Stimulated activated CD4-positive, alpha-beta T cell treated with anti-CD3 and anti-CD28 coated beads, Interleukin-15, amount 100 ng/mL, for 48 hours (primary cell): ENCODE results near the gene BCL6.

Experiments
- DNase-seq, 2 donors: peaks; one replicate each; pipeline ENCODE4 v3.0.0-alpha.2; 2020; ENCODE audit warnings: low read depth in 2 of 2

Gene BCL6

DNA sequence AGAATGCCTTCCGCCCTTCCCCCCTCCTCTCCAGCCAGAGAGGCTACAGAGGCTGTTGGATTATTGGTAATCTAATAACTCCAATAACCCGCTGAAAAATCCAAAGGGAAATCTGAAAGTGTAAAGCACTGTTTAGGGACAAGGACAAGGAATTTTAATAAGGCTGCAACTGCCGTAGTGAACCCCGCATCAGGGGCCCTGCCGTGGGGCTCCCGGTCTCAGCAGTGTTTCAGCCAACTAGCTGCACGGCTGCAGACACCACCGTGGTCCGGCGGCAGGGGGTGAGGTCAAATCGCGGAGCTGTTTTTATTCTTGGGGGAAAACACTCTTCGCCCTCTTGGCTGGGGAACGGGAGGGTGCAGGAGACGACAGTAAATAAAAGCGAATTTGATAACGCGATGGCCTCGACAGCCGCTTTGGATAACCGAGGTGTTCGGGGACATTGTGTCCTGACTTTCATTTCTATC, 6.1 kb downstream of the BCL6 start:
- DNase-seq, result peak; percentile 17 to 18

DNA sequence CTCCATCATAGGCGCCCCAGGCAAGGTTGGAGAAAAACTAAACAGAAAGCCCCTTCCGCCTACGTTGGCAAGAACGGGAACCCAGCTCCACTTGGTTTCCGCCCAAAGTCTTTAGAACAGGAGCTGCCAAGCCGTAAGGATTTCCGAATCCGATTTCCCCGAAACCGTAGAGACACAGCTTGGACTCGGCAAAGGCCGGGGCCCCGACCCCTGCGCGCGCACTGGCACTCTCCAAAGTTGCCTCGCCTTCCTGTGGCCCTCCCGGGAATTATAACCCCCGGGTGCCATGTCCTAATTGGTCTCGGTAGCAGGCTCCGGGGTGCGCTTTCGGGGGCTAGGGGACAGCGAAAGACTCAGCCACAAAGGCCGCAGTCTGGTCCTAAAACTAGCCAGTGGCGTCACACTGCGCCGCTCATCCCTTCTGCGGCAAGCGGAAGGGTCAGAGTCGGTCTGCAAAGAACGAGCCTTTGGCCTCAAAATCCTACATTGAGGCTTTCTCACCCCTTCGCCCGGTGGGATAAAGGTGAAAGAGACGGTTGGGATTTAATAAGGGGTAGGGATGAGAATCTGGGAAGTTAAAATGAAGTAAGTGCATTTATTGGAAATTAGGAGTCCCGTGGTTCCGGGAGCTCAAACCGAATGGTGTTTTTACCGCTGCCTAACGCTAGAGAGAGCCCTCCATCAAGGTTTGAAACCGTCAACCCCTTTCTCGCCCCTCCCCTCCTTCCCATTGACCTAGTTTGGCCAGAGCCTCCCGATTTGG, 6.8 kb downstream of the BCL6 start:
- peak; percentile 51 to 62 for DNase-seq

DNA sequence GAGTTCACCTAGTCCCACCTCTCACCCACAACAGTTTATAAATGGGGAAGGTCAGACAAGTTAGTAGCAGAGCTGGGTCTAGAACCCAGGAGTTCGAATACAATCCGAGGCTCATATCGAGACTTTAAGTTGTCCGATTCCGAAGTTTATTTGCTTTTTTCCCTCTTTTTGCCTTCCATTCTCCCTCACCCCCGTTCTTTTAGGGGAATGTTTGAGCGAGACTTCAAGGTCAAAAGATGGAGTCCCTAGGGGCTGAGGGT, 7.3 kb downstream of the BCL6 start:
- DNase-seq, result no peak

DNA sequence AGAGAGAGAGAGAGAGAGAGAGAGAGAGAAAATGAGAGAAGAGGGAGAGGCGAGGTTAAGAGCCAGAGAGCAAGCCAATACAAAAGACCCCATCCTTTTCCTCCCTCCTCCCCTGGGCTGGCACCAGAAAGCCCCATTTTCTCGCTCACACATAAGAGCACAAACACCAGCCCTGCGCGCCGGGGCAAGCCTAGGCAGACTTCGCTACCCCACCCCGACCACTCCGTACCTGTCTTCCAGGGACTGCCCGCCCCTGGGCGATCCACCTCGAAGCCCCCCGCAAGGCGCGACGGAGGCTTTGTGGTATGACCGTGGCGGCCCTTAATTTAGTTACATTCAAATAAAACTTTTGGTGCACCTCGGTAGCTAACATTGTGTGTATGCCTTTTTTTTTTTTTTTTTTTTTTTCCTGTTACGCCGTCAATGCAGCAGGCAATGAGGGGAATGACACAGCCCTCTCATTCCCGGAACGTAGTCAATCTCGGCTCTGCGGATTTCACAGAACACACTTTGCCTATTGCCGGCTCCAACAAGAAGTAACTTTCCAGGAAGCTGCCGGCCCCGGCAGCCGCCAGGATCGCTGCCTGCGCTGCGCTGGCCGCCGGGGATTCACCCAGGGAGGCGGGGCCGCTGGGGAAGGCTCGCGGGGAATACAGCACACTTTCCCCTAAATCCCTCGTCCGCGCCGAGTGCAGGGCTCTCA, 7.7 kb downstream of the BCL6 start:
- peak; percentile 24 to 43 for DNase-seq

DNA sequence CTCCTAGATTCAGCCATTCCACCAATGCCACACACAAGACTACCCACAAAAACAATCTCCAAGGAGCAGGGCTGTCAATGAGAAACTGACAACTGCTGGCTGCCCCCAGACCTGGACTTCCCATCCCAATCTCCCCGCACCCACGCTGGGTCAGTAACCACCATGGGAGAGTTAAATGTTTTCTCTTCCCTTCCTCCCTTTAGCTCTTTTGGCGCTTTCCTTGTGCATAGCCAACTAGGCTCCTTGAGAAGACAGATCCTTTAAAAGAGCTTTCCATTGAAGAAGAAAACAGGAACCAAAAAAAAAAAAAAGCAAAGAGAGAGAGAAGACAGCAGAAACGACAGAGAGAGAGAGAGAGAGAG, 8.3 kb downstream of the BCL6 start:
- DNase-seq, result no peak

DNA sequence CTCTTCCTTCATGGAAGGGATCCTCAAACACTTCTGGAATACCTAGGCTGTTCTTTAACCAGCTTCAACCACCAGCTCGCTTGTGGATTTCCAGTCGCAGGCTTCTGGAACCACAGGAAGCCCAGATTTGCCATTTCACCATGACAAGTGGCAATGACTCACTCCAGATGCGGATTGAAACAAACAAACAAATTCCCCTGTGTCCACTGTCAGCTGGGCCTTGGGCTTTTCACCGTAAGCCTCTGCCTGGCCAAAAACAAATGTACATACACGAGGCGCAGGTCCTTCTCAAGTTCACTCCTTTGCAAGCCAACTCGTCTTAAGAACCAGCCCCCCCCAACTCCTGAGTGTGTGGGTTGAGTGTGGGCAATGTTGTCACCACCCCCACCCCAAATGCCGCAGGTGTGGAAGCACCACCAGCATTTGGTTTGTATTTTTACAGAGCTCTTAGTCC, 8.8 kb downstream of the BCL6 start:
- no peak for DNase-seq

DNA sequence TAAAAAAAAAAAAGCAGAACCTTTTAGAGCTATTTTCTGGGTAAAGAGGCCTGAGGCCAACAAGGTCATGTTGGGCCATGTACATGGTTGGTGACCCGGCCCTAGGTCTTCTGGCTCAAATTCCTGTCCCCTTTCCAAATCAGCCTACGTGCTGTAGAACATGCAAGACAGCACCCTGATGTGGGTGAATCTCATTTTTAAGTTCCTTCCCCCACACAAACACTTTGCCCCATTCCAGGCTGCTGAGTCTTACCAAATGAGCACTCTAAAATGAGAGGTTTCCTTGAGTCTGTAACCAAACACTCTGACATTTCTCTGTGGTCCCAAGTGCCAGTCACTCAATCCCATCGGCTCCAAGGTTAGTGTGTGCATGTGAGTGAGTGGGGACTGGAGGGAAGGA, 9.4 kb downstream of the BCL6 start:
- DNase-seq, result no peak

DNA sequence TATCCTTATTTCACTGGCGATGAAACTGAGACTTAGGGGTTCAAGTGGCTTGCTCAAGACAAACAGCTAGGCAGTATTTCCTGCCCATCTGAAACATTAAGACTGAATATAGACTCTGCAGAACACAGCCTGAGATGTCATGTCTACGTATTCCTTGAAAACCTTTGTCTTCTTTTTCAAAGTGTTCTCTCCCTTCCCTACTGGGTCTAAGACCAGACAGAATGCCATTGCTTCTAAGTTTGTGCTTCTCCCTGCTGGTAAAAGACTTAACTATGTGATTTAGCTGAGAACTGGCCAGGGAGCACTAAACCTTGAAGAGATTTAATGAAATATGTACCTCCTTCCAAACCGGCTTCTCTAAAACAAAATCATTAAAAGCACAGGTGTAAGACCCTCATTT, 9.9 kb downstream of the BCL6 start:
- no peak for DNase-seq

DNA sequence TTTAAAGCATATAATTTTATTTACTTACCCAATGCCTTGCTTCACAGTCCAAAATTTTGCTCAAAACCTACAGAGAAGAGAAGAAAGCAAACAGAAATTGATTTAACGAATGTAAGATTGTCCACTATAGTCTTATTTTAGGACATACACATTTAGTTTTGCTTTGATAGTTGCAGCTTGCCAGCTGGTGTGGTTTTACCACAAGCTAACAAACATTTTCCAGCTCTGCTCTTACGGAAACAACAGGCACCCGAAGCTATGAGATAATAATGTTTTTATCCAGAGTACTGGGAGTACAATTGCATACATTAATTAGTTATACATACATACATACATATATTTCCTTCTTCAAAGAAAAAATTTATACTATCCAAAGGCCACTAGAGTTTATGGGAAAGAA, 10.4 kb downstream of the BCL6 start:
- no peak for DNase-seq

DNA sequence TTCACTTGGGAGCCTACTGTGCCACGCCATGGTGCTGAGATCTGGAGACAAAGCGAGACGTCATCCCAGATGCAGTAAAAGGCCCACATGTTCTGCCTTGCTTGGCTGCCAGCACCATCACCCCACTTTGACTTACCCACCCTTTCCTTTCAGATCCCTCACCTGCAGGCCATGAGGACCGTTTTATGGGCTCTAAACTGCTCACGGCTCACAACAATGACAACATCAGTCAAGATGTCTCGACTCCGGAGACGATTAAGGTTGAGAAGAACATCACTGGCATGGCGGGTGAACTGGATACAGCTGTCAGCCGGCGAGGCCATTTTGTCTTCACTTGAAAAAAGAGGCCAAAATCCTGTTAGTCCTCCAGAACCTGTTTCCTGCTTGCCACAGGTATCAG, 11.9 kb downstream of the BCL6 start:
- no peak for DNase-seq

DNA sequence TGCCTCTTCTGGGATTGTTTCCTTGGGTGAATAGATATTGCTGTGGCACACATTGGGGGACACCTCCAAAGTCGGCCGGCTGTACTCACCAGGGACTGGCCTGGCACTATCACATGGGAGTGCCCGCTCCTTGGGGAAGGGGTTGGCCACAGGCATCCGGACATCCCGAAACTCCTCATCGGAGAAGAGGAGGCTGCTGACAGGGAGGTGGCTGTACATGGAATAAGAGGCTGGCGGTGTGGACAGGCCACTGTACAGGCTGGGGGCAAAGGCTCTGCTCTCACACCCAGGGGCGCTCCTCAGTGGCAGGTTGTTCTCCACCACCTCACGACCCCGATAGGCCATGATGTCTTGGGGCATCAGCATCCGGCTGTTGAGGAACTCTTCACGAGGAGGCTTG, 15.7 kb downstream of the BCL6 start:
- no peak for DNase-seq

DNA sequence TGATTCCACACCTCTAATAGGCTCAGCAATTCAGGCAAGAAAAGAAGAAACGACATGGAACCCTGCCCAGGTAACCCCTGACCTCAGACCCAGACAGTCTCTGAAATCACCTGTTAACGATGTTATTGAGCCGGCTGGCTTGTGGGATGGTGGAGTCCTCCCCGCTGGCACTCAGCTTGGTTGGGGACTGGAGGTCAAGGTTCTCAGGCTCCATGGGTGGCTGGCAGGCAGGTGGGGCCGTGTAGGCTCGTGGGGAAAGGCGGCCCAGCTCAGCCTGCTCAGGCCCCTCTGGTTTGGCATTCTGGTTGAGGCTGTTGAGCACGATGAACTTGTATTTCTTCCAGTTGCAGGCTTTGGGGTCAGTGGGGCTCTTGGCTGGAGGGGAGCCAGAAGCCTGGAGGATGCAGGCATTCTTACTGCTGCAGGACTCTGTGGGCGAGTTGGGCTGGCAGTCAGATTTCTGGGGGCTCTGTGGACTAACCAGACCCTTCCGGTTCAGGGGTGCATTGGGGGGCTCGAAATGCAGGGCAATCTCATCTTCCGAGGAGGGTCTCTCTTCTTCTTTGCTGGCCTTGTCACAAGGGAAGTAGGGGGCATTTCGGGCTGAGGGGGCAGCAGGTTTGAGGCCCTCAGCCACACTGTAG, 16.2 kb downstream of the BCL6 start:
- no peak for DNase-seq

DNA sequence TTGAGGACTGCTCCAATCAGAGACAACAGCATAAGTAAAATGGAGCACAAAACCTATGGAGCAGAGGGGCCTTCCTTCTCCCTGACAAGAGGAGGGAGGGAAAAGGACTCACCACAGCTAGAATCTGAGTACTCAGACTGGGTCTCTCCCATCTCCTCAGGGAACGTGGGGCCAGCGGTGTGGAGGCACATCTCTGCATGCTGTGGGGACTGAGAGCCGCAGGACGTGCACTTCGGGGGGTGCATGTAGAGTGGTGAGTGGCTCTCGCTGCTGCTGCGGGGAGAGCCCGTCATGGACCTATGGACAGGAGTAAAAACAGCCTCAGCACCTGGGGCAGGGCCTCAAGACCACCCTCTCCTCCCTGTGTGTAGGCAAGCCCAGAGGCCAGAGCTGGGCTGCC, 17.0 kb downstream of the BCL6 start:
- no peak for DNase-seq

DNA sequence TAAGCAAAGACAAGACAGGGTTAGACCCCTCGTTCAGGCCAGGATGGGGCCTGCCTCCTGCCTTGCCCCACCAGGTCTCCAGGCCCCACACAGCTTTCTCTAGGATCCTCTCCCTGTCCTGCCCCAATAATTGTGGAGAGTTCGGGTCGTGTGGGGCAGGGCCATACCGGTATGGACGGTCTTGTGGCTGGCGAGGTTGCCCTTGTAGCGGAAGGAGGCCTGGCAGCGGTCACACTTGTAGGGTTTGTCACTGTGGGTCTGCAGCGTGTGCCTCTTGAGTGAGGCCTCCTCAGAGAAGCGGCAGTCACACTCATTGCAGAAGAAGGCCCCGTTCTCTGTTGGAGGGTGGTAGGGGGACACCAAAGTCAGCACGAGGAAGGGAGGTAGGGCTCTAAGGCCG, 18.7 kb downstream of the BCL6 start:
- DNase-seq, result no peak

DNA sequence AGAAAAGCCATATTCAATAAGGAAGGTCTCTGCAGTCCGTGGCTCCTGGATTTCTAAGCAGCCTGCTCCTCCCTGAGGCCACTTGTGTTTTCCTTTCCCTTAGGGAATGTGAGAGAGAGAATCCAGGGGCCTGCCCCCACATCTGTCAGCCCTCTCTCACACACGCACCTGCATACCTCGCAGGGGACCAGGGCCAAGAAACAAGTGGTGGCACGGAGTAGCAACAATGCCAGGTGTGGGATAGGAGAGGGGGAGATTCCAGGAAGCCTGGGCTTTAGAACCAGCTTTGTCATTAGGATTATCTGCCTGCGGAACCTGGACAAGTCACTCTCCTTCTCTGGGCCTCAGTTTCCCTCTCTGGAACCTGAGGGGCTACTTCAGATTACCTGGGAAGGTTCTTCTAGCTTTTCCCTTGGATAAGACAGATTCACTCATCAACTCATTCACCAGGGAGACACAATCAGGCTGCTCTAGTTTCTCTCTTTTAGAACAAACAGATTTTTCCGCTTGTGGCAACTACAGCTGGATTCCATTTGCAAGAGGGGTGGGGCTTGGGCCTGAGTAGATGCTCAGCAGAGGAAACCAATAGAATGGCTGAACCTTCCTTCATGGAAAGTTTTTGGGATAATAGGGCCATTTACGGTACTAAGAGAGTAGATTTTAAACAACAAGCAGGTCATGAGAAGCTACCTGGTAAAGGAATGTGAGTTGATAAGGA, 19.5 kb downstream of the BCL6 start:
- no peak for DNase-seq

DNA sequence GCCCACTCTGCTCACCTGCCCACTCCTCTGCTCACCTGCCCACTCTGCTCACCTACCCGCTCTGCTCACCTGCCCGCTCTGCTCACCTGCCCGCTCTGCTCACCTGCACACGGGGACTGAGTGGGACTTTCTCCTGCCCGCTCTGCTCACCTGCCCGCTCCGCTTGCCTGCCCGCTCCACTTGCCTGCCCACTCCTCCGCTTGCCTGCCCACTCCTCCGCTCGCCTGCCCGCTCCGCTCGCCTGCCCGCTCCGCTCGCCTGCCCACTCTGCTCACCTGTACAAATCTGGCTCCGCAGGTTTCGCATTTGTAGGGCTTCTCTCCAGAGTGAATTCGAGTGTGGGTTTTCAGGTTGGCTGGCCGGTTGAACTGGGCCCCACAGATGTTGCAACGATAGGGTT, 20.0 kb downstream of the BCL6 start:
- no peak for DNase-seq

DNA sequence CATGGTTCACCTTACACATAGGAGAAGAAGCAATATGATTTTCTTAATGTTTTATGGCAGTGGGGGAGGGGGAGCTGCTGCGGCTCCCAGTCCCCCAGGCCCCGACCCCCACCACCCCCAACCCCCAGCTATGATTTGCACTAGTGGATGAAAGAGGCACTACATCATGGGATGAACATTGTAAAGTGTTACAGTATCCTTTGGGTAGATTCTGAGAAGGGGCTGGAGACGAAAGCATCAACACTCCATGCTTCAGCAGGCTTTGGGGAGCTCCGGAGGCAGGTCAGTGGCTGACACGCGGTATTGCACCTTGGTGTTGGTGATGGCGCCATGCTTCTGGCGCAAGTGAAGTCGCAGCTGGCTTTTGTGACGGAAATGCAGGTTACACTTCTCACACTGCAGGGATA, 23.1 kb downstream of the BCL6 start:
- DNase-seq, result no peak

DNA sequence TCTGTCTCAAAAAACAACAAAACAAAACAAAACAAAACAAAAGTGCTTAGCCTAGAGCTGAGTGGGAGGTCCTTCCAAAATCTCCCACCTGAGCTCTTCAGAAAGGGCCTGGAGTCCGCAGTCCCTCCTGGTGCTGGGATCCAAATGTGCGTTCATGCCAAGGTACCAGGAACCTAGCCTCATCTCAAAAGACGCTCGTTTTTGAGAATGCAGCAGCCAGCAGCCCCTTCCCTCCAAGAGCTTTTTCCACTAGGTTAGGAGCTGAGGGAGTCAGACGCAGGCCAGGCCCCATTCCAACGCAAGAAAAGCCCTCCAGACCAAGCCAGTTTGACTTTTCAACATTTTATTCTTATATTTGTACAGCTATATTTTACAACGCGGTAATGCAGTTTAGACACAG, 24.2 kb downstream of the BCL6 start:
- no peak for DNase-seq

DNA sequence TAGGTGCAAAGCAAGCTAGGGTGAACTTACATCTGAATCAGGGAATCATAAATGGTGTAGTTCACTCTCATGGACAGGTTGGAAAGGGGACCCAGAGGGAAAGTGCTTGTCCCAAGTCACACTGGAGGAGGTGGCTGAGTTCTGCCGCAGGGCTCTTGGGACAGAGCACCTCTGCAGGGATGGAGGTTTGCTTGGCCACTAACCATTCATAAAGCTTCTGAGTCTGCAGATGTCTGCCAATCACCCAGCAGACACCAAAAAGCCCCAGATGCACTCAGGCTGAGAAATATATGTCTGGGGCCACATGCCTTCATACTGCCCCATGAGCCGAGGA, 25.0 kb downstream of the BCL6 start:
- DNase-seq, result no peak

DNA sequence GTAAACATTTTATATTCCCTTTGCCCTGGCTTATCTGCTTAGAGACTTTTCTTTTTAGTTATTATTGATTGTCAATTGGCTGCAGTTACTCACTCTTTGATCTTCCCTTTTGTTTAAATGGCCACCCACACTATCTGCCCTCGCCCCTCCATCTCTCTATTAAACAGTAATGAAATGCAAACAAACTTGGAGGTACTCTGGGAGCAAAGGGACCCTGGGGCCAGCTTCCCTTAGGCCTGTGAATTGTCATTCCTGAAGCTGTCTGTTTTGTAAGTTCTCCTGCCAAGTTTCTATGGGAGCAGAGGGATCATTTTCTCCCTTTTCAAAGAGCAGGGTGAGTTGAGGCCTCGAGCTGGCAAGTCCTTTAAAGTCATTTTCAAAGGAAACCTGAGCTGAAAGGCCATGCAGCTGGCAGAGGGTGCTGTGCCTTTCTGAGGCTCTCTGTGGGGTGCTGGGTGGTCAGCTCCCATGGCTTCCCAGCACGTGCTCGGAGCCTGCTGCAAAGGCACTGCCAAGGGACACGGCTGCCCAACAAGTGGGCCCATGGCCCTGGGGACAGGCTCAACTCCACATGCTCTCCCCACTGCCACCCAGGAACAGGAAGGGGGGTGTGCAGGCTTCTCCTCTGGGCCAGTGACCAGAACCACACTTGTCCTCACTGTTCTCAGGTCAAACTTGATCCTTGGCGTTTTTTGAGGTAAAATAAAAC, 25.5 kb downstream of the BCL6 start:
- DNase-seq, result no peak

DNA sequence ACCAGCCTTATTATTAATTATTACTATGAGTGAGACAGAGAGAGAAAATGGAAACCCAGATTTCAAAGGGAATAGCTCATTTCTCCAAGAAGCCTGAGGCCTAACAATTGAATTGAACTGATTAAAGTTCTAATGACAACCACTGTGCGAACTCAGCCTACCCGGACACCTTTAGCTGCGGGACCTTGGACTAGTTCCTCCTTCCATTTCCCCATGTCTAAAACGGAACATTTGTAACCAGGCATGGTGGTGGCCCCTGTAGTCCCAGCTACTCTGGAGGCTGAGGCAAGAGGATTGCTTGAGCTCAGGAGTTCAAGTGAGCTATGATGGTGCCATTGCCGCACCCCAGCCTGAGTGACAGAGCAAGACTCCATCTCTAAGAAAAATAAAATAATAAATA, 26.5 kb downstream of the BCL6 start:
- DNase-seq, result no peak

DNA sequence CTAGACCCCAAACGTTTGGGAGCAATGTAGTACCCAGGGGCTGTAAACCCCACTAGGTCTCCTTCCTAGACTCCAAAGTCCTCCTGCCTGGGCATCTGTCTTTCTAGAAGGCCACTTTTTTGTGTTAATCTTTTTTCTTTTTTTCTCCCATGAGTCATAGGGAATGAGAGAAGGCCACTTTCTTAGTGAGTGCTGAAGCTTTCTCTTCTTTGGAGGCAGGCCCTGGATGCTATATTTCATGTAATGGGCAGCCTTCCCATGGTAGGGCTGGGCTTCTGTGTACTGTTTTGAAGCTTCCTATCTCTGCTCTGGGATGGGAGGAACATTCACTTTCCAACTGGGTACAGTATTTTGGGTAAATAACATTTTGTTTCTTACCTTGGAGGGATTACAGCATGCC, 27.7 kb downstream of the BCL6 start:
- no peak for DNase-seq
